Measurements from ENCODE around the gene PEX13. TPM values are rescaled to one million over a fixed set of nuclear protein-coding genes. Genes with fewer than 3 reads are reported as not detected.

PEX13 gene
- total RNA-seq, 2 experiments from 2014 or later, result 18.9 to 27.6 TPM

- intact Hi-C loops (cut with micrococcal nuclease; ENCODE audit: unreplicated experiment), result loop anchor here (1.0 to 5.0 kb wide), 4 partner anchors 50 to 521 kb away; partner anchors contain the start of gene XPO1
- no peak for TF ChIP-seq CTCF (conservative IDR thresholded peaks at IDR 0.05; ENCODE audit: low read length)
- TF ChIP-seq EZH2phosphoT487 (IDR thresholded peaks at IDR 0.05; ENCODE audit: borderline replicate concordance, low read depth, low read length), result no peak
- peak overlapping the region; percentile 89 for H3K4me3 ChIP-seq (ENCODE audit: low read depth, low read length, poor library complexity, severe bottlenecking)
- ChIA-PET POLR2A (interaction anchor here (0.6 to 1.4 kb wide), 4 partner anchors 10 to 584 kb away, joined by 3 read pairs; no protein-coding TSS in a partner anchor), CTCF (ENCODE audit: unreplicated experiment) (no interaction called here)
- peaks cover 17% of the 10 kb centered on the region for H3K36me3 ChIP-seq (ENCODE audit: insufficient read depth, low read length)
- no peaks in the 10 kb centered on the region for H3K9me2 ChIP-seq (ENCODE audit: insufficient read depth, low read length)
- H3K79me2 ChIP-seq (ENCODE audit: insufficient read depth, low read depth, low read length), result peaks cover 50% of the 10 kb centered on the region
- no peak for DNase-seq (ENCODE audit: low spot score)
- peak overlapping the region; percentile 95 for H3K4me2 ChIP-seq (ENCODE audit: low read length)
- BruUV-seq (replicated peaks), result TSS peak; percentile 76
- H2AFZ ChIP-seq (ENCODE audit: low read length), result peak overlapping the region; percentile 71
- peaks cover 6% of the 10 kb centered on the region; the same call in 1 of the 2 replicates for H4K20me1 ChIP-seq (ENCODE audit: insufficient read depth, low read length)
- H3K4me1 ChIP-seq (ENCODE audit: insufficient read depth, low read length, poor library complexity, severe bottlenecking), result peaks cover 22% of the 10 kb centered on the region
- H3K27ac ChIP-seq (ENCODE audit: low read depth, low read length, poor library complexity, severe bottlenecking), result peak overlapping the region; percentile 87
- no peaks in the 10 kb centered on the region for H3K9me3 ChIP-seq (ENCODE audit: low read length)
Measured at GRCh38 chr2:61016392-61017002, 1.0 kb upstream of the PEX13 start.

GRCh38 chr2:61017003-61017555 is 441 bp upstream of the PEX13 start:
- Histone ChIP-seq H3K9me3 (ENCODE audit: low read length) (no peaks in the 10 kb centered on the region; the same call in 1 of the 2 replicates), H3K36me3 (ENCODE audit: insufficient read depth, low read length) (peaks cover 22% of the 10 kb centered on the region)
- CTCF ChIA-PET (ENCODE audit: unreplicated experiment), result no interaction called here

More at GRCh38 chr2:61017003-61017555, 441 bp upstream of the PEX13 start:
- Histone ChIP-seq H2AFZ (ENCODE audit: low read length) (peak overlapping the region; percentile 71), H3K9me2 (ENCODE audit: insufficient read depth, low read length) (no peaks in the 10 kb centered on the region), H3K4me1 (ENCODE audit: insufficient read depth, low read length, poor library complexity, severe bottlenecking) (peaks cover 22% of the 10 kb centered on the region), H4K20me1 (ENCODE audit: insufficient read depth, low read length) (peaks cover 6% of the 10 kb centered on the region; the same call in 1 of the 2 replicates), H3K4me3 (ENCODE audit: low read depth, low read length, poor library complexity, severe bottlenecking) (peak overlapping the region; percentile 89), H3K4me2 (ENCODE audit: low read length) (peak overlapping the region; percentile 95), H3K27ac (ENCODE audit: low read depth, low read length, poor library complexity, severe bottlenecking) (peak overlapping the region; percentile 87), H3K79me2 (ENCODE audit: insufficient read depth, low read depth, low read length) (peaks cover 50% of the 10 kb centered on the region)
- no peak for TF ChIP-seq EZH2phosphoT487 (IDR thresholded peaks at IDR 0.05; ENCODE audit: borderline replicate concordance, low read depth, low read length)
- TF ChIP-seq CTCF (conservative IDR thresholded peaks at IDR 0.05; ENCODE audit: low read length), result no peak
- intact Hi-C loops (cut with micrococcal nuclease; ENCODE audit: unreplicated experiment), result loop anchor here (1.0 to 5.0 kb wide), 4 partner anchors 49 to 520 kb away; partner anchors contain the start of gene XPO1
- DNase-seq (ENCODE audit: low spot score), result peak; percentile 85
- POLR2A ChIA-PET, result interaction anchor here (1.0 to 1.4 kb wide), 5 partner anchors 11 to 261 kb away, joined by 3 read pairs; partner anchors contain the start of gene PAPOLG
- no TSS peak for BruUV-seq (replicated peaks)

All from OCI-LY7 (cell line).